Measurements from ENCODE around the gene ABCC2. TPM values are rescaled to one million over a fixed set of nuclear protein-coding genes. Genes with fewer than 3 reads are reported as not detected.

The ABCC2 gene
- polyA plus RNA-seq, 1 donor (not counting 4 experiments of a cell fraction or from before 2014, with no cell fraction given) = 2.5 TPM

DNA sequence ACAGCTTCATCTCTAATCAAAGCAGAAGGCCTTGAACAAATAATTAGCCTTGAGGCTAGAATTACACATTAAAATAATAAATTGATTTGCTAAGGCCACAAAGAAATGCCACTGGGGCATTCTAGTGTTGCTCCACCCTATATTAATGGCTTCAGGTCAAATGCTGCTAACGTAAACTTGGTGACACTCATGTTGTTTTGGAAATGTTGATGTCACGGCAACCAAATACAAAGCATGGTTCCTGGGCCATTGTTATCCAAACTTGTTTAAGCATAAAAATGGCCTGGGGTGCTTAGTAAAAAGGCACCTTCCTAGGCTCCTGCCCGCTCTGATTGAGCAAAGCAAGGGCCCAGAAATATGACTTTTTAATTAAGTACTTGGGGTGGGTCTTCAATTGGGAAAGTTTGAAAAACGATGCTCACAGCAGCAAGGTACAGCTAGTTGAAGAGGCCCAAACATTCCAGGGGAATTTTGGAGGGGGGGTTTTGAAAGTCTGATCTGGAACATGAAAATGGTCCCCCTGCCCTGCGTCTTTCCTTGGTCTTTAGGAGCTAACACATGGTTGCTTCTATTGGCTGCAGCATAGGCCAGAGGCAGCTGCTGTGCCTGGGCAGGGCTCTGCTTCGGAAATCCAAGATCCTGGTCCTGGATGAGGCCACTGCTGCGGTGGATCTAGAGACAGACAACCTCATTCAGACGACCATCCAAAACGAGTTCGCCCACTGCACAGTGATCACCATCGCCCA, 67.8 kb downstream of the ABCC2 start:
- no peaks in the 10 kb centered on the region for H3K9me3 ChIP-seq (ENCODE audit: control insufficient read depth, low read depth, low read length)
- dilution Hi-C loops (cut with MboI; ENCODE audit: extremely low pct_ligation_motif_present, low sequenced_read_pairs) = no loop called here
- H4K20me1 ChIP-seq (ENCODE audit: control insufficient read depth, extremely low read depth, insufficient read depth, low read length) = no peaks in the 10 kb centered on the region
- H3K9ac ChIP-seq (ENCODE audit: control insufficient read depth, extremely low read depth, insufficient read depth, low read length) = no peak overlapping the region
- TF ChIP-seq, protein P1, sequence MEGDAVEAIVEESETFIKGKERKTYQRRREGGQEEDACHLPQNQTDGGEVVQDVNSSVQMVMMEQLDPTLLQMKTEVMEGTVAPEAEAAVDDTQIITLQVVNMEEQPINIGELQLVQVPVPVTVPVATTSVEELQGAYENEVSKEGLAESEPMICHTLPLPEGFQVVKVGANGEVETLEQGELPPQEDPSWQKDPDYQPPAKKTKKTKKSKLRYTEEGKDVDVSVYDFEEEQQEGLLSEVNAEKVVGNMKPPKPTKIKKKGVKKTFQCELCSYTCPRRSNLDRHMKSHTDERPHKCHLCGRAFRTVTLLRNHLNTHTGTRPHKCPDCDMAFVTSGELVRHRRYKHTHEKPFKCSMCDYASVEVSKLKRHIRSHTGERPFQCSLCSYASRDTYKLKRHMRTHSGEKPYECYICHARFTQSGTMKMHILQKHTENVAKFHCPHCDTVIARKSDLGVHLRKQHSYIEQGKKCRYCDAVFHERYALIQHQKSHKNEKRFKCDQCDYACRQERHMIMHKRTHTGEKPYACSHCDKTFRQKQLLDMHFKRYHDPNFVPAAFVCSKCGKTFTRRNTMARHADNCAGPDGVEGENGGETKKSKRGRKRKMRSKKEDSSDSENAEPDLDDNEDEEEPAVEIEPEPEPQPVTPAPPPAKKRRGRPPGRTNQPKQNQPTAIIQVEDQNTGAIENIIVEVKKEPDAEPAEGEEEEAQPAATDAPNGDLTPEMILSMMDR (optimal IDR thresholded peaks at IDR 0.05 in 1 of 3, IDR thresholded peaks at IDR 0.05 in 1 of 3, conservative IDR thresholded peaks at IDR 0.05 in 1 of 3; ENCODE audit: extremely low read depth in 1 of 3, insufficient read depth in 2 of 3, low read length in 3 of 3) = no peak
- no peak for TF ChIP-seq EZH2 (IDR thresholded peaks at IDR 0.05; ENCODE audit: low read length)
- no peaks in the 10 kb centered on the region for H3K27me3 ChIP-seq (ENCODE audit: control insufficient read depth, extremely low read depth, insufficient read depth, low read length)
- H3K9me1 ChIP-seq (ENCODE audit: control insufficient read depth, extremely low read depth, insufficient read depth, low read length) = no peaks in the 10 kb centered on the region
- DNase-seq (ENCODE audit: low read depth, low spot score) (no peak), FAIRE-seq (no peak)
- no peak overlapping the region for H3K4me3 ChIP-seq (ENCODE audit: control insufficient read depth in 2 of 3, extremely low read depth in 1 of 3, insufficient read depth in 2 of 3, low read depth in 1 of 3, low read length in 3 of 3)
- H3K27ac ChIP-seq (ENCODE audit: control insufficient read depth, insufficient read depth, low read length) = no peak overlapping the region
- peaks cover 5% of the 10 kb centered on the region for H3K4me1 ChIP-seq (ENCODE audit: control insufficient read depth, extremely low read depth, insufficient read depth, low read length)
- no peak overlapping the region for H2AFZ ChIP-seq (ENCODE audit: control insufficient read depth, low read length)
- no peak overlapping the region for H3K4me2 ChIP-seq (ENCODE audit: control insufficient read depth, extremely low read depth, insufficient read depth, low read depth, low read length)
- no peaks in the 10 kb centered on the region for H3K79me2 ChIP-seq (ENCODE audit: control insufficient read depth, insufficient read depth, low read length)
- peaks cover 0 to 5% of the 10 kb centered on the region in 2 experiments for H3K36me3 ChIP-seq (ENCODE audit: control insufficient read depth in 2 of 2, extremely low read depth in 1 of 2, insufficient read depth in 2 of 2, low read length in 2 of 2)

DNA sequence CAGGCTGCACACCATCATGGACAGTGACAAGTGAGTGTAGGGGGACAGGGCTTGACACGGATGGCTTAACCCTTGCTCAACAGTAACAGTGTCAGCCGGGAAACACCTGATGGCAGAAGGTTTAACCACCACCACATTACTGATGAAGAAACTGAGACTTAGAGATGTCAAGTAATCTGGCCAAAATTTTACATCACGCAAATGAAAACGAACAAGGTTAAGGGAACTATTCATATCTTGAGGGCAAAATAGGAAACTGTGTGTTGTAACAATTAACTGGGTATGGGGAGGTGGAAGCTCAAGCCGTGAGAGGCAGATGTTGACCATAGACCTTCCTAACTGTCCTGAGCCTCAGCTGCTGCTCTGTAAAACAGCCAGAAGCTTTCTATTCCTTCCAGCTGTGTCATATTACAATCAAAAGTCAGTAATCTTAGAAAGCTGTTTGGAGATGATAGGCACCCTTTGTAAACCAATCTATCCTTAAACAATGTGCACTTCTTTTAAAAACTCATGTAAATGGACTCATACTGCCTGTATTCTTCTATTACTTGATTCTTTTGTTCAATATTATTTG, 68.4 kb downstream of the ABCC2 start:
- H3K4me2 ChIP-seq (ENCODE audit: control insufficient read depth, extremely low read depth, insufficient read depth, low read depth, low read length) = no peak overlapping the region
- no peaks in the 10 kb centered on the region for H4K20me1 ChIP-seq (ENCODE audit: control insufficient read depth, extremely low read depth, insufficient read depth, low read length)
- H3K9me1 ChIP-seq (ENCODE audit: control insufficient read depth, extremely low read depth, insufficient read depth, low read length) = no peaks in the 10 kb centered on the region
- no peaks in the 10 kb centered on the region for H3K9me3 ChIP-seq (ENCODE audit: control insufficient read depth, low read depth, low read length)
- H3K4me3 ChIP-seq (ENCODE audit: control insufficient read depth in 2 of 3, extremely low read depth in 1 of 3, insufficient read depth in 2 of 3, low read depth in 1 of 3, low read length in 3 of 3) = no peak overlapping the region
- H3K9ac ChIP-seq (ENCODE audit: control insufficient read depth, extremely low read depth, insufficient read depth, low read length) = no peak overlapping the region
- peaks cover 0 to 5% of the 10 kb centered on the region in 2 experiments for H3K36me3 ChIP-seq (ENCODE audit: control insufficient read depth in 2 of 2, extremely low read depth in 1 of 2, insufficient read depth in 2 of 2, low read length in 2 of 2)
- no peaks in the 10 kb centered on the region for H3K79me2 ChIP-seq (ENCODE audit: control insufficient read depth, insufficient read depth, low read length)
- FAIRE-seq = no peak
- no peak for DNase-seq (ENCODE audit: low read depth, low spot score)
- H3K27ac ChIP-seq (ENCODE audit: control insufficient read depth, insufficient read depth, low read length) = no peak overlapping the region
- no peak overlapping the region for H2AFZ ChIP-seq (ENCODE audit: control insufficient read depth, low read length)
- H3K4me1 ChIP-seq (ENCODE audit: control insufficient read depth, extremely low read depth, insufficient read depth, low read length) = peaks cover 5% of the 10 kb centered on the region
- H3K27me3 ChIP-seq (ENCODE audit: control insufficient read depth, extremely low read depth, insufficient read depth, low read length) = no peaks in the 10 kb centered on the region
- TF ChIP-seq, protein P1 (optimal IDR thresholded peaks at IDR 0.05 in 1 of 3, IDR thresholded peaks at IDR 0.05 in 1 of 3, conservative IDR thresholded peaks at IDR 0.05 in 1 of 3; ENCODE audit: extremely low read depth in 1 of 3, insufficient read depth in 2 of 3, low read length in 3 of 3) = no peak
- TF ChIP-seq EZH2 (IDR thresholded peaks at IDR 0.05; ENCODE audit: low read length) = no peak
- dilution Hi-C loops (cut with MboI; ENCODE audit: extremely low pct_ligation_motif_present, low sequenced_read_pairs) = no loop called here

All from keratinocyte (primary cell).